ENCODE measurements around the gene PLXDC2.

Gene PLXDC2

DNA sequence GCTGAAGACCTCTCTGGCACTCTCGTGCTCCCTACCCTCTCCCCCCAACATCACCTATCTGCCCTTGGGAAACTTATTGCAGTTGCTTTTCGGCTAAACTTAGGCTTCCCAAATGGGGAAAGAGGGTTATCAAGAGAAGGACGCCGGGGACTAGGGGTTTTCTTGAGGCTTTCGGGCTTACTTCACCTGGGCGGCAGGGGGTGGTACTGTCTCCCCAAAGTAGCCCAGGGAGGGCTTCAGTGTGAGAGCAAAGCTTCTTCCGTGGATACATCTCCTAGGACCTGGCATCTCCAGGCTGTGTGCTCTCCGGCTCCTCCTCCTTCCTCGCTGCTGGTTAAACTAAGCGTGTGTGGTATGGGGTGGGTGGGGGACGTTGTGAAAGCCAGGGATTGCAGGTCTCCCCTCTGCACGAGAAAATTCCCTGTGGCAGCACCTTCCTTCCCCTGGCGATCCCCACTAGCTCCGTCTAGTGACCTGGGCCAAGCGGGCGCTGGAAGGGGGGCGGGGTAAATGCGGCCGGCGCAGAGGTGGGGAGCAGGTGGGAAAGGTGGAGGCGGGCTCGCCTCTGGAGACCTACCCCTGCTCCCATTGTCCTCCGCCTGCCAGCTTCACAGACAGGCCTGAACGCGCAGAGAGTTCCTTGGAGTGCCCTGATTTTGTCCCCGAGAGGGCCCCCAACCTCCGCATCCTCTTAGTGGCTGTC lies 1.1 kb downstream of the PLXDC2 start:
- H3K4me2 ChIP-seq (ENCODE audit: low read length) = no peak overlapping the region
- H3K9me3 ChIP-seq (ENCODE audit: low read length) = no peaks in the 10 kb centered on the region
- no peaks in the 10 kb centered on the region for H3K27me3 ChIP-seq (ENCODE audit: insufficient read depth, low read length)
- no peaks in the 10 kb centered on the region for H3K79me2 ChIP-seq (ENCODE audit: insufficient read depth, low read length)
- no peak overlapping the region for H2AFZ ChIP-seq (ENCODE audit: low read length)
- no peaks in the 10 kb centered on the region for H4K20me1 ChIP-seq (ENCODE audit: insufficient read depth, low read length)
- no peak for TF ChIP-seq EZH2 (IDR thresholded peaks at IDR 0.05; ENCODE audit: borderline replicate concordance, low read length)
- TF ChIP-seq, protein P1, sequence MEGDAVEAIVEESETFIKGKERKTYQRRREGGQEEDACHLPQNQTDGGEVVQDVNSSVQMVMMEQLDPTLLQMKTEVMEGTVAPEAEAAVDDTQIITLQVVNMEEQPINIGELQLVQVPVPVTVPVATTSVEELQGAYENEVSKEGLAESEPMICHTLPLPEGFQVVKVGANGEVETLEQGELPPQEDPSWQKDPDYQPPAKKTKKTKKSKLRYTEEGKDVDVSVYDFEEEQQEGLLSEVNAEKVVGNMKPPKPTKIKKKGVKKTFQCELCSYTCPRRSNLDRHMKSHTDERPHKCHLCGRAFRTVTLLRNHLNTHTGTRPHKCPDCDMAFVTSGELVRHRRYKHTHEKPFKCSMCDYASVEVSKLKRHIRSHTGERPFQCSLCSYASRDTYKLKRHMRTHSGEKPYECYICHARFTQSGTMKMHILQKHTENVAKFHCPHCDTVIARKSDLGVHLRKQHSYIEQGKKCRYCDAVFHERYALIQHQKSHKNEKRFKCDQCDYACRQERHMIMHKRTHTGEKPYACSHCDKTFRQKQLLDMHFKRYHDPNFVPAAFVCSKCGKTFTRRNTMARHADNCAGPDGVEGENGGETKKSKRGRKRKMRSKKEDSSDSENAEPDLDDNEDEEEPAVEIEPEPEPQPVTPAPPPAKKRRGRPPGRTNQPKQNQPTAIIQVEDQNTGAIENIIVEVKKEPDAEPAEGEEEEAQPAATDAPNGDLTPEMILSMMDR (IDR thresholded peaks at IDR 0.05; ENCODE audit: low read length) = no peak
- H3K27ac ChIP-seq (ENCODE audit: low read depth, low read length, poor library complexity, severe bottlenecking) = no peak overlapping the region
- H3F3A ChIP-seq (ENCODE audit: insufficient read depth, low read length) = no peaks in the 10 kb centered on the region
- no peak overlapping the region for H3K9ac ChIP-seq (ENCODE audit: low read length)
- no peaks in the 10 kb centered on the region for H3K4me1 ChIP-seq (ENCODE audit: insufficient read depth, low read length, severe bottlenecking)
- H3K9me2 ChIP-seq (ENCODE audit: low read depth, low read length) = no peaks in the 10 kb centered on the region
- no peak overlapping the region for H3K4me3 ChIP-seq (ENCODE audit: low read depth, low read length, poor library complexity, severe bottlenecking)
- H3K36me3 ChIP-seq (ENCODE audit: insufficient read depth, low read length) = no peaks in the 10 kb centered on the region

DNA sequence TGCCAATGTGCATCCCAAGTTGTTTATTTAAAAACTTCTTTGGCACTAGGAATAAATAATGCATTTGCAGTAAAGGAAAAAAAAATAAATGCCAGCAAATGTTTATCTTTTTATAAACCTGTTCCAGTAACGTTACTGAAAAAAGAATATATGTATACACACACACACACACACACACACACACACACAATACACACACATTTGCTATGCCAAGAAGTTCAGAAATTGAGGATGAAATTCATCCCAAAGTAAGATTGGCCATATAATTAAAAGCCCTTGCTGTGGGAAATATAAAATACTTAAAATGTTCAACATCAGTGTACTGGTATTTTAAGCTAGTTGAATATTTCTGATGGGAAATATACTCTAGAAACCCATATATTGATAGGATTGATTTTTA lies 2.6 kb downstream of the PLXDC2 start:
- Histone ChIP-seq H3K27me3 (ENCODE audit: insufficient read depth, low read length) (no peaks in the 10 kb centered on the region), H3F3A (ENCODE audit: insufficient read depth, low read length) (no peaks in the 10 kb centered on the region), H3K4me1 (ENCODE audit: insufficient read depth, low read length, severe bottlenecking) (no peaks in the 10 kb centered on the region), H3K27ac (ENCODE audit: low read depth, low read length, poor library complexity, severe bottlenecking) (no peak overlapping the region), H3K9me2 (ENCODE audit: low read depth, low read length) (no peaks in the 10 kb centered on the region), H3K9ac (ENCODE audit: low read length) (no peak overlapping the region), H4K20me1 (ENCODE audit: insufficient read depth, low read length) (no peaks in the 10 kb centered on the region), H3K79me2 (ENCODE audit: insufficient read depth, low read length) (no peaks in the 10 kb centered on the region), H3K4me2 (ENCODE audit: low read length) (no peak overlapping the region), H2AFZ (ENCODE audit: low read length) (no peak overlapping the region), H3K36me3 (ENCODE audit: insufficient read depth, low read length) (no peaks in the 10 kb centered on the region), H3K9me3 (ENCODE audit: low read length) (no peaks in the 10 kb centered on the region), H3K4me3 (ENCODE audit: low read depth, low read length, poor library complexity, severe bottlenecking) (no peak overlapping the region)
- TF ChIP-seq, protein P1 (IDR thresholded peaks at IDR 0.05; ENCODE audit: low read length) = no peak
- TF ChIP-seq EZH2 (IDR thresholded peaks at IDR 0.05; ENCODE audit: borderline replicate concordance, low read length) = no peak

DNA sequence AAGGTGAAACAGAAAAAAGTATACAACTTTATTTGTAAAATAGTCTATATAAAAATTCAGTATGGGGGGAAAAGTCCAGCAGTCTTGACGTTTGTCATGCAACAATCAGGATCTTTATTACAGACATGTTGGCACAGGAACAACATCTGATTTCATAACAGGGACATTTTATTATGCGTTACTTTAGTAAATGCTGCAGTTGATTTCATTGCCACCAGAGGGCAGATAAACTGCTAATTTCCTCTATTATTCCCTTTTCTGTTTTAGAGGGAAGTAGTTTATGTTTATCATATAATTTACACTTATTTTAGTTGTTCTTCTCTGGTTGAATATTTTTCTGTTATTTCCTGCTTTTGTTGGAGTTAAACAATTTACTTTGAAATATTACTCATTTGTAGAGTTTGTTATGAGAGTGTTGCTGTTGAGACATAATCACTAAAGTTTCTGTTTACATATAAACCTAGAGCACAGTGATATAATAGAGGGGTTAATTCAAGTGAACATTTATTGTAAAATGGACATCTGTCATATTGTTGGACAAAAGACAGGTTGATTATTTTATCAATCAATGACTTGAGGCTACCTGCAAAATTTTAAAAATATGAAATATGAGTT lies 3.3 kb downstream of the PLXDC2 start:
- no peak overlapping the region for H3K4me3 ChIP-seq (ENCODE audit: low read depth, low read length, poor library complexity, severe bottlenecking)
- H3K79me2 ChIP-seq (ENCODE audit: insufficient read depth, low read length) = no peaks in the 10 kb centered on the region
- no peak overlapping the region for H3K4me2 ChIP-seq (ENCODE audit: low read length)
- H3K9me3 ChIP-seq (ENCODE audit: low read length) = no peaks in the 10 kb centered on the region
- TF ChIP-seq, protein P1 (IDR thresholded peaks at IDR 0.05; ENCODE audit: low read length) = peak; percentile 67
- no peak for TF ChIP-seq EZH2 (IDR thresholded peaks at IDR 0.05; ENCODE audit: borderline replicate concordance, low read length)
- H3K27ac ChIP-seq (ENCODE audit: low read depth, low read length, poor library complexity, severe bottlenecking) = no peak overlapping the region
- no peaks in the 10 kb centered on the region for H3K4me1 ChIP-seq (ENCODE audit: insufficient read depth, low read length, severe bottlenecking)
- H2AFZ ChIP-seq (ENCODE audit: low read length) = no peak overlapping the region
- H4K20me1 ChIP-seq (ENCODE audit: insufficient read depth, low read length) = no peaks in the 10 kb centered on the region
- no peaks in the 10 kb centered on the region for H3K27me3 ChIP-seq (ENCODE audit: insufficient read depth, low read length)
- H3K36me3 ChIP-seq (ENCODE audit: insufficient read depth, low read length) = no peaks in the 10 kb centered on the region
- H3F3A ChIP-seq (ENCODE audit: insufficient read depth, low read length) = no peaks in the 10 kb centered on the region
- no peaks in the 10 kb centered on the region for H3K9me2 ChIP-seq (ENCODE audit: low read depth, low read length)
- H3K9ac ChIP-seq (ENCODE audit: low read length) = no peak overlapping the region
